Urinary bladder (tissue), 4 donors: ENCODE measurements around the gene NPAS3. TPM values are rescaled to one million over a fixed set of nuclear protein-coding genes. Genes with fewer than 3 reads are reported as not detected.

Source experiments
- DNase-seq: peaks from one replicate; pipeline ENCODE4 v3.0.0-alpha.2; 2015; ENCODE audit errors: extremely low spot score
- H3K27ac ChIP-seq: one replicate; pipeline ENCODE4 v1.5.1; 2013; ENCODE audit warnings: low read depth, mild to moderate bottlenecking, moderate library complexity
- H3K36me3 ChIP-seq: one replicate; pipeline ENCODE4 v1.6.1; 2013; ENCODE audit warnings: mild to moderate bottlenecking, moderate library complexity; ENCODE audit not compliant: insufficient read depth
- H3K4me1 ChIP-seq: one replicate; pipeline ENCODE4 v1.6.1; 2013; ENCODE audit warnings: mild to moderate bottlenecking, moderate library complexity; ENCODE audit not compliant: insufficient read depth
- H3K4me3 ChIP-seq: one replicate; pipeline ENCODE4 v1.5.1; 2013; ENCODE audit warnings: low read depth, low read length
- WGBS: extraction: QIAGEN DNeasy Blood & Tissue Kit; methylation state at CpG from one replicate; pipeline ENCODE4 v1.1.7; 2013; 5-methylcytosine and 5-hydroxymethylcytosine counted together
- polyA plus RNA-seq: library from polyadenylated mRNA; stranded (reverse); fragments of 200-250 nt; gene quantifications from one replicate; pipeline ENCODE4 v1.2.3, GENCODE V29; 2013
- total RNA-seq: library from RNA; depleted of rRNA; stranded (reverse); fragments of >200 nt; gene quantifications from one replicate; pipeline ENCODE4 v1.2.3, GENCODE V29; 2014
- donor health status: healthy with polysubstance abuse.
- donor health status: healthy.

The NPAS3 gene
- total and polyA plus RNA-seq, 2 donors, result 1.0 to 7.1 TPM

GRCh38 chr14:33103489-33103888 is 164.8 kb downstream of the NPAS3 start:
- 51% methylated on average over 3 of the region's 3 CpGs for WGBS
- no peak overlapping the region for H3K4me3 ChIP-seq
- H3K27ac ChIP-seq, result no peak overlapping the region
- DNase-seq, result no peak
- no peaks in the 10 kb centered on the region for H3K36me3 ChIP-seq
- no peaks in the 10 kb centered on the region for H3K4me1 ChIP-seq

DNA sequence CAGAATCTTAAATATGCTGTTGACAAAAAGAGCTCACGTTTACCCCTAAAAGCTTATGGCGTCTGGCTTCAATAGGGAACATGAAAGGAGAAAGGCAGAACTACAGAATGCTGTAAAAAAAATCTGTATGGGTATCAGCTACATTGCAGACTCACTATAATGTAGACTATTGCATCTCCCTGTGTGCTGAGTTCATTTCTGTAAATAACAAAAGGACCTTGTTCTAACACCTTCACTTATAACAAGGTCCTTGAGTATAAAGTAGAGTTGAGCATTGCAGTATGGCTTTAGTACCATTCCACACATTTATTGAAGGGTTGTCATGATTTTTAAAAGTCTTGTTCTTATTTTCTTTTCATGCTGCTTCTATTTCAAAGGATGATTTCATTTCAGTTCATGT is 165.3 kb downstream of the NPAS3 start:
- DNase-seq, result no peak
- no peaks in the 10 kb centered on the region for H3K4me1 ChIP-seq
- no peak overlapping the region for H3K4me3 ChIP-seq
- no peaks in the 10 kb centered on the region for H3K36me3 ChIP-seq
- H3K27ac ChIP-seq, result no peak overlapping the region
- WGBS, result 75% methylated on average over 2 of the region's 2 CpGs

GRCh38 chr14:33110737-33111443 is 172.2 kb downstream of the NPAS3 start:
- Histone ChIP-seq H3K36me3 (no peaks in the 10 kb centered on the region), H3K27ac (no peak overlapping the region), H3K4me3 (no peak overlapping the region), H3K4me1 (no peaks in the 10 kb centered on the region)
- 65% methylated on average over 8 of the region's 8 CpGs for WGBS
- DNase-seq, result no peak

- no peaks in the 10 kb centered on the region for H3K4me1 ChIP-seq
- H3K36me3 ChIP-seq, result no peaks in the 10 kb centered on the region
- DNase-seq, result no peak
- H3K4me3 ChIP-seq, result no peak overlapping the region
- H3K27ac ChIP-seq, result no peak overlapping the region
- 61% methylated on average over 3 of the region's 3 CpGs for WGBS
These were observed 175.7 kb downstream of the NPAS3 start for GRCh38 chr14:33114331-33114730.

DNA sequence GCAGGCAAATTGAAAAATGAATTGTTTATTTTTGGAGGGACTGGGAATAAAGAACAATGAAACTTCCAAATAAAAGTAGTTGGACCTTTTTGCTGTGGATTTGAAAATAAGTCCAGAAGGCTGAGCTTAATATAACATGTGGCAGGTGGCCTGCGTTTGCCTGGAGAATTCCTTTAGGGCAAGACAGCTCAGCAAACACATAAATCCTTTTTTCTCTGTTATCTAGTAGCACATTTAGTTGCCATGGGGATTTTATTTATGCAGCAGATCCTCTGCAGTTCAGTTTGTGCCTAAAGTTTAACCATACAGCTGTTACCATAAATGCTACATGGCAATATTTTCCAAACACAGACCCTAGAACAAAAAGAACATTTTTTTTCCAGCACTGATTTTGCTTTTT is 180.0 kb downstream of the NPAS3 start:
- no peaks in the 10 kb centered on the region for H3K4me1 ChIP-seq
- 20% methylated on average over 1 of the region's 1 CpG for WGBS
- H3K4me3 ChIP-seq, result no peak overlapping the region
- peak; percentile 33 for DNase-seq
- H3K27ac ChIP-seq, result no peak overlapping the region
- no peaks in the 10 kb centered on the region for H3K36me3 ChIP-seq

DNA sequence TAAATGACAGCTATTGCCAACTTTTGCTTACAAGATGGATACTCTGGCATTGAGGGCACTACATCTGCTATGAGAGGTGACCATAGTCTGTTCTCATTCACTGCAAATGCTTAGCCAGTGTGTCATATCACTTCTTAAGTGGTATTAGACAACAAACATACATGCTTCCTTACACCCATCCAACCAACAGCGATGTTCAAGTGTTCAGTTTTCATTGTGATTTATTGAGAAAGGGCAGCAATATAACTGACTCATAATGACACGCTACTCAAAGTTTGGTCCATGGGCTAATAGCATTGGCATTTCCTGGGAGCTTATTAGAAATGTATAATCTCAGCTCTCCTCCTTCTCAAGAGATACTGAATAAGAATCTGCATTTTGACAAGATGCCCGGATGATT is 181.7 kb downstream of the NPAS3 start:
- H3K27ac ChIP-seq, result no peak overlapping the region
- no peak for DNase-seq
- H3K36me3 ChIP-seq, result no peaks in the 10 kb centered on the region
- H3K4me1 ChIP-seq, result no peaks in the 10 kb centered on the region
- no peak overlapping the region for H3K4me3 ChIP-seq
- WGBS, result 64% methylated on average over 3 of the region's 3 CpGs

GRCh38 chr14:33120966-33121365 is 182.3 kb downstream of the NPAS3 start:
- Histone ChIP-seq H3K36me3 (no peaks in the 10 kb centered on the region), H3K27ac (no peak overlapping the region), H3K4me3 (no peak overlapping the region), H3K4me1 (no peaks in the 10 kb centered on the region)
- DNase-seq, result no peak
- WGBS, result 89% methylated on average over 4 of the region's 4 CpGs

- 97% methylated on average over 2 of the region's 2 CpGs for WGBS
- Histone ChIP-seq H3K36me3 (no peaks in the 10 kb centered on the region), H3K27ac (no peak overlapping the region), H3K4me1 (no peaks in the 10 kb centered on the region), H3K4me3 (no peak overlapping the region)
- no peak for DNase-seq
These were observed 184.6 kb downstream of the NPAS3 start for GRCh38 chr14:33123281-33123680.

GRCh38 chr14:33126433-33126832 is 187.8 kb downstream of the NPAS3 start:
- DNase-seq, result no peak
- WGBS, result 92% methylated on average over 1 of the region's 1 CpG
- no peaks in the 10 kb centered on the region for H3K36me3 ChIP-seq
- H3K27ac ChIP-seq, result no peak overlapping the region
- no peaks in the 10 kb centered on the region for H3K4me1 ChIP-seq
- H3K4me3 ChIP-seq, result no peak overlapping the region

DNA sequence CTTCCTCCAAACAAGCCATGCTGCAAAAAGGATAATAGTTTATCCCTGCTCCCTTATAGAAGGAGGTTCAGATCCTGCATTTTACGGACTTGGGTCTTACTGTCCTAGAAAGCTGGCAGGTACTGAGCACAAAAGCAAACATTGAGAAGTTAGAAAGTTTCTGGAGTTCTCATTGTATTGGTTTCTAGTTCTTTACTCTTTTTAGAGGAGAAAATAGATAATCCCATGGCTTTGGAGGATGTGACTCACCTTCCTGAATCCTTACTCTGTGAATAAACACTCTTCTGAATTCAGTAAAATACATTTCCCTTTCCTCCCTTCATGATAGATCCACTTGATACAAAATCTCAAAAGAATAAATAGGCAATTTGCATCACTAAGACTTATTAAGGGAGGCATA is 188.9 kb downstream of the NPAS3 start:
- no peak for DNase-seq
- no peak overlapping the region for H3K27ac ChIP-seq
- 62% methylated on average over 1 of the region's 1 CpG for WGBS
- no peaks in the 10 kb centered on the region for H3K36me3 ChIP-seq
- no peaks in the 10 kb centered on the region for H3K4me1 ChIP-seq
- no peak overlapping the region for H3K4me3 ChIP-seq

DNA sequence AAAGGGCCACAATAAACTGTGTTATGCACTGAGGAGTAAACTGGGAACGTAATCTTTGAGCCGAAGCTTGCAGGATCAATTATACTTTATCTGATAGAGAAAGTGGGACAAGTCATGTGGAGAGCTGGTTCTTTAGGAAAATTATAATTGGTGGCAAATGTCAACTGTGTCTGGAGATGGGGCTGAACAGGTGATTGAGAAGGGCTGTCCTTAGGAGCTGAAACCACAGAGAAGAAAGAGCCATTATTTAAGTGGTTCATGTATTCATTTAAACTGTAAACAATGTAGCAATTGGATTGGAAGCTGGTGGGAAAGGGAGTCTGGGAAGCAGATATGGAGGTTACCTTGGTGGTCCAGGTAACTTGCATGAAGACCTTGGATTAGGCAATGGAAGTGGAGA is 193.1 kb downstream of the NPAS3 start:
- H3K4me3 ChIP-seq, result no peak overlapping the region
- no peaks in the 10 kb centered on the region for H3K36me3 ChIP-seq
- WGBS, result 82% methylated on average over 2 of the region's 2 CpGs
- H3K27ac ChIP-seq, result no peak overlapping the region
- H3K4me1 ChIP-seq, result no peaks in the 10 kb centered on the region
- no peak for DNase-seq

- H3K4me3 ChIP-seq, result no peak overlapping the region
- no peaks in the 10 kb centered on the region for H3K36me3 ChIP-seq
- H3K4me1 ChIP-seq, result no peaks in the 10 kb centered on the region
- WGBS, result 79% methylated on average over 4 of the region's 4 CpGs
- H3K27ac ChIP-seq, result no peak overlapping the region
- no peak for DNase-seq
These were observed 195.5 kb downstream of the NPAS3 start for GRCh38 chr14:33134162-33134561.

DNA sequence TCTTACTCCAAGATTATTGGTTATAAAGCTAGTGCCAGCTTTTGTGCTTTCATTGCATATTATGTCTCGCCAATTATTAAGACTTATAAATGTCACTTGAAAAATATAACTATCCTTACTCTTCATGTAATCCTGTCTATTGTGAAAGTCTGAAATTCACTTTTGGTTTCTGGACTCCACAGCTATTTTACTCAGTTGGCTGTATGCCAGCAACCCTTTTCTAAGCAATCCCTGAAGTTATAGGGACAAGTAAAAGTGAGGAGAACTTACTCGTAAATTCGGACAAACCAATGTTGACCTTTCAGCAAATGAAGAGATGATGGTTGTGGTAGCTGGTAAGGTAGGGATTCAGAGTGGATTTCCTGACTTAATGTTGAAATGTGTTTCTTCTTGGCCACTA is 196.3 kb downstream of the NPAS3 start:
- H3K4me3 ChIP-seq, result no peak overlapping the region
- H3K36me3 ChIP-seq, result no peaks in the 10 kb centered on the region
- DNase-seq, result no peak
- no peak overlapping the region for H3K27ac ChIP-seq
- 66% methylated on average over 3 of the region's 3 CpGs for WGBS
- no peaks in the 10 kb centered on the region for H3K4me1 ChIP-seq

GRCh38 chr14:33150666-33151428 is 212.2 kb downstream of the NPAS3 start:
- DNase-seq, result no peak
- no peak overlapping the region for H3K27ac ChIP-seq
- no peak overlapping the region for H3K4me3 ChIP-seq
- H3K36me3 ChIP-seq, result no peaks in the 10 kb centered on the region
- no peaks in the 10 kb centered on the region for H3K4me1 ChIP-seq
- WGBS, result 93% methylated on average over 8 of the region's 8 CpGs
